B cell (primary cell): ENCODE data around the gene RGS6. TPM values are rescaled to one million over a fixed set of nuclear protein-coding genes. Genes with fewer than 3 reads are reported as not detected.

Experiments used
- ATAC-seq: fragments of 200-7000 bp; cut with Tn5 transposase; one replicate; pipeline ENCODE4 v1.10.0; 2021; ENCODE audit warnings: low read depth, mild to moderate bottlenecking, moderate number of reproducible peaks, moderate library complexity
- CTCF ChIA-PET: fragments of 350-600 bp; sonication (Branson Sonifier 250); formaldehyde crosslinking; loops from one replicate; lab custom pipeline; 2021; ENCODE audit warnings: antibody characterized with exemption, inconsistent platforms; lab: Charles Lee
- POLR2A ChIA-PET: fragments of 350-600 bp; sonication (Branson Sonifier 250); formaldehyde crosslinking; loops from one replicate; lab custom pipeline; 2021; ENCODE audit warnings: antibody characterized with exemption; lab: Charles Lee
- DNase-seq: peaks from one replicate; pipeline ENCODE4 v3.0.0; 2013
- H2AFZ ChIP-seq: 2 replicates; pipeline ENCODE4 v1.6.1; 2012; ENCODE audit warnings: mild to moderate bottlenecking, low read depth, low read length; ENCODE audit not compliant: insufficient read depth, poor library complexity, severe bottlenecking
- H3K27ac ChIP-seq, 2 donors: 1 replicate in 1 of 2; 2 replicates in 1 of 2; pipeline ENCODE4 v1.5.1; 2012 to 2013; ENCODE audit warnings: low read length in 2 of 2, mild to moderate bottlenecking in 2 of 2, moderate library complexity in 1 of 2
- H3K27me3 ChIP-seq, 4 experiments: fragments of 200-600 bp in 1 of 4; sonication (generic) in 1 of 4; replicated peaks in 1 of 4; 1 replicate in 2 of 4; 2 replicates in 2 of 4; pipeline versions ENCODE4 v1.6.1 to v1.7.0; 2013 to 2016; ENCODE audit warnings: low read length in 3 of 4, mild to moderate bottlenecking in 2 of 4, mixed read lengths in 1 of 4, moderate library complexity in 1 of 4; ENCODE audit not compliant: insufficient read depth in 4 of 4, control insufficient read depth in 3 of 4; ENCODE audit errors: control extremely low read depth in 1 of 4
- H3K36me3 ChIP-seq, 2 experiments: replicated peaks in 1 of 2; 1 replicate in 1 of 2; 2 replicates in 1 of 2; pipeline versions ENCODE4 v1.6.1 to v1.7.1; 2013; ENCODE audit warnings: low read length in 1 of 2; ENCODE audit not compliant: insufficient read depth in 2 of 2, control insufficient read depth in 1 of 2; ENCODE audit errors: control extremely low read depth in 1 of 2, extremely low read depth in 1 of 2
- H3K4me1 ChIP-seq, 2 donors: fragments of 200-600 bp in 1 of 2; sonication (generic) in 1 of 2; 1 replicate in 1 of 2; 2 replicates in 1 of 2; pipeline versions ENCODE4 v1.5.1 to v1.6.1; 2013 to 2017; ENCODE audit warnings: low read length in 2 of 2; ENCODE audit not compliant: control insufficient read depth in 2 of 2, insufficient read depth in 2 of 2
- H3K4me2 ChIP-seq: replicated peaks from 2 replicates; pipeline ENCODE3; 2012; ENCODE audit warnings: mild to moderate bottlenecking, low read depth, low read length; ENCODE audit not compliant: poor library complexity, severe bottlenecking
- H3K4me3 ChIP-seq, 5 experiments: fragments of 200-600 bp in 1 of 5; sonication (generic) in 1 of 5; 1 replicate in 3 of 5; 2 replicates in 2 of 5; pipeline versions ENCODE4 v1.5.1 to v1.7.0; 2011 to 2016; ENCODE audit warnings: low read length in 4 of 5, mild to moderate bottlenecking in 4 of 5, low read depth in 2 of 5, control low read depth in 1 of 5, moderate library complexity in 1 of 5; ENCODE audit not compliant: insufficient read depth in 1 of 5; ENCODE audit errors: control extremely low read depth in 1 of 5, extremely low read depth in 1 of 5
- H3K79me2 ChIP-seq: fragments of 200-600 bp; sonication (generic); one replicate; pipeline ENCODE4 v1.6.0; 2016; ENCODE audit warnings: low read length; ENCODE audit not compliant: control insufficient read depth, insufficient read depth
- H3K9ac ChIP-seq: fragments of 200-600 bp; sonication (generic); 2 replicates; pipeline ENCODE4 v1.6.1; 2017; ENCODE audit warnings: mild to moderate bottlenecking, low read length, moderate library complexity
- H3K9me3 ChIP-seq, 3 donors: one replicate each; pipeline versions ENCODE4 v1.6.1 to v1.7.1; 2013; ENCODE audit warnings: low read length in 2 of 3; ENCODE audit not compliant: control insufficient read depth in 2 of 3, insufficient read depth in 1 of 3; ENCODE audit errors: control extremely low read depth in 1 of 3
- H4K20me1 ChIP-seq: 2 replicates; pipeline ENCODE4 v1.6.0; 2012; ENCODE audit warnings: mild to moderate bottlenecking, low read length; ENCODE audit not compliant: insufficient read depth, control insufficient read depth, poor library complexity, severe bottlenecking
- H3K27ac Mint-ChIP-seq: one replicate; pipeline ENCODE4 v1.8.0; 2021; ENCODE audit warnings: mixed read lengths
- H3K27me3 Mint-ChIP-seq: one replicate; pipeline ENCODE4 v1.8.0; 2021; ENCODE audit warnings: mixed read lengths
- H3K4me1 Mint-ChIP-seq: one replicate; pipeline ENCODE4 v1.8.0; 2021; ENCODE audit warnings: mixed read lengths
- H3K4me3 Mint-ChIP-seq: one replicate; pipeline ENCODE4 v1.8.0; 2021; ENCODE audit warnings: mixed read lengths
- H3K9me3 Mint-ChIP-seq: one replicate; pipeline ENCODE4 v1.8.0; 2022; ENCODE audit warnings: mixed read lengths; ENCODE audit not compliant: insufficient read depth
- EZH2 ChIP-seq: IDR thresholded peaks from 2 replicates; pipeline ENCODE4 v1.6.1; 2012; ENCODE audit warnings: borderline replicate concordance, low read depth, mild to moderate bottlenecking, moderate library complexity, low read length; ENCODE audit not compliant: insufficient read depth, poor library complexity, severe bottlenecking
- WGBS: methylation state at CpG from one replicate; pipeline ENCODE4 v1.1.5; 2013; ENCODE audit warnings: missing lambda C conversion rate; ENCODE audit not compliant: insufficient coverage; 5-methylcytosine and 5-hydroxymethylcytosine counted together
- intact Hi-C: fragments of 100-400 bp; cut with micrococcal nuclease; formaldehyde crosslinking; loops from one replicate; pipeline ENCODE4 v1.10.0; 2022
- polyA plus RNA-seq: library from polyadenylated mRNA; depleted of rRNA; stranded (reverse); fragments of >200 nt; gene quantifications from 2 replicates; pipeline ENCODE4 v1.2.3, GENCODE V29; 2012
- total RNA-seq, 2 donors: library from RNA; stranded (reverse); fragments of 120-200 nt in 1 of 2; gene quantifications; 1 replicate in 1 of 2; 2 replicates in 1 of 2; pipeline versions ENCODE4 v1.2.3 to v1.2.4, GENCODE V29; 2013 to 2022
- TF ChIP-seq, protein P1 (sequence below): fragments of 200-600 bp; IDR thresholded peaks from one replicate; pipeline ENCODE4 v1.8.0; 2022; ENCODE audit warnings: antibody characterized with exemption, mild to moderate bottlenecking

Gene RGS6
- total and polyA plus RNA-seq, 2 donors (not counting 1 experiment from before 2014, with no cell fraction given): 0.07 TPM; not detected in 1

DNA sequence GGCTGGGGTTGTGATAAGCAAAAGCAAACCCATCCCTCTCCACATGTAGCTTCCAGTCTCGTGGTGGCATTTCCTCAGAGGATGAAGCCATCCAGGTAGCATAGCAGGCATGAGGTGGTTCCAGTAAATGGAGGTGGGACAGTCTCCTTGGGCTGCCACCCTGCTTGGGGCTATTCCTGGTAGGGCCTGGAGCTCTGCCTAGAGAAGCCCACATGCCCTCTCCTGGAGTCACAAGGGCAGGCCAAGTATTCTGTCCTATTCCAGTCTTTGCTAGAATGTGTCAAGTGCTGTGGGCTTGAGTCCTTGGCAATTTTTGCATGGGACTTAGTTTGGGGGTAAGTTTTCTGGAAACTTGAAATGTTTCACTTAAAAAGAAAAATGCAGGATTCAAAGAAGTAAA lies 491.7 kb downstream of the RGS6 start:
- ATAC-seq (no peak), DNase-seq (no peak)
- Histone ChIP-seq H3K4me1 (no peaks in the 10 kb centered on the region), H3K9ac (no peak overlapping the region), H3K4me3 (no peak overlapping the region), H3K9me3 (peaks cover 0 to 9% (median 8%) of the 10 kb centered on the region in 3 donors), H4K20me1 (no peaks in the 10 kb centered on the region), H3K4me2 (no peak overlapping the region), H3K27ac (no peak overlapping the region), H3K79me2 (no peaks in the 10 kb centered on the region), H2AFZ (no peak overlapping the region), H3K27me3 (peaks cover 0 to 10% (median 3%) of the 10 kb centered on the region in 4 experiments), H3K36me3 (no peaks in the 10 kb centered on the region)
- ChIA-PET POLR2A (no interaction called here), CTCF (interaction anchor here (1.2 kb wide), 1 partner anchor 16 kb away, joined by 6 read pairs; no protein-coding TSS in a partner anchor)
- no peaks in the 10 kb centered on the region for H3K4me1 Mint-ChIP-seq
- H3K9me3 Mint-ChIP-seq: peaks cover 7% of the 10 kb centered on the region
- intact Hi-C loops: no loop called here
- no peak overlapping the region for H3K4me3 Mint-ChIP-seq
- no peak overlapping the region for H3K27ac Mint-ChIP-seq
- H3K27me3 Mint-ChIP-seq: peaks cover 36% of the 10 kb centered on the region
- TF ChIP-seq, protein P1, sequence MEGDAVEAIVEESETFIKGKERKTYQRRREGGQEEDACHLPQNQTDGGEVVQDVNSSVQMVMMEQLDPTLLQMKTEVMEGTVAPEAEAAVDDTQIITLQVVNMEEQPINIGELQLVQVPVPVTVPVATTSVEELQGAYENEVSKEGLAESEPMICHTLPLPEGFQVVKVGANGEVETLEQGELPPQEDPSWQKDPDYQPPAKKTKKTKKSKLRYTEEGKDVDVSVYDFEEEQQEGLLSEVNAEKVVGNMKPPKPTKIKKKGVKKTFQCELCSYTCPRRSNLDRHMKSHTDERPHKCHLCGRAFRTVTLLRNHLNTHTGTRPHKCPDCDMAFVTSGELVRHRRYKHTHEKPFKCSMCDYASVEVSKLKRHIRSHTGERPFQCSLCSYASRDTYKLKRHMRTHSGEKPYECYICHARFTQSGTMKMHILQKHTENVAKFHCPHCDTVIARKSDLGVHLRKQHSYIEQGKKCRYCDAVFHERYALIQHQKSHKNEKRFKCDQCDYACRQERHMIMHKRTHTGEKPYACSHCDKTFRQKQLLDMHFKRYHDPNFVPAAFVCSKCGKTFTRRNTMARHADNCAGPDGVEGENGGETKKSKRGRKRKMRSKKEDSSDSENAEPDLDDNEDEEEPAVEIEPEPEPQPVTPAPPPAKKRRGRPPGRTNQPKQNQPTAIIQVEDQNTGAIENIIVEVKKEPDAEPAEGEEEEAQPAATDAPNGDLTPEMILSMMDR: no peak
- TF ChIP-seq EZH2: no peak
- WGBS: no CpG with 5 or more reads among the region's 1 CpG

- Histone ChIP-seq H4K20me1 (no peaks in the 10 kb centered on the region), H3K36me3 (no peaks in the 10 kb centered on the region), H3K4me1 (no peaks in the 10 kb centered on the region), H3K4me2 (no peak overlapping the region), H2AFZ (no peak overlapping the region), H3K79me2 (no peaks in the 10 kb centered on the region), H3K9ac (no peak overlapping the region), H3K27ac (no peak overlapping the region), H3K4me3 (no peak overlapping the region), H3K27me3 (peaks cover 0 to 11% (median 3%) of the 10 kb centered on the region in 4 experiments), H3K9me3 (peaks cover 0 to 8% (median 0%) of the 10 kb centered on the region in 3 donors)
- H3K9me3 Mint-ChIP-seq: peaks cover 11% of the 10 kb centered on the region
- no peak overlapping the region for H3K4me3 Mint-ChIP-seq
- ATAC-seq: no peak
- no peak for DNase-seq
- H3K4me1 Mint-ChIP-seq: no peaks in the 10 kb centered on the region
- 63% methylated on average over 1 of the region's 1 CpG for WGBS
- H3K27ac Mint-ChIP-seq: no peak overlapping the region
- CTCF ChIA-PET: no interaction called here
- no peak for TF ChIP-seq EZH2
- TF ChIP-seq, protein P1: no peak
- peaks cover 23% of the 10 kb centered on the region for H3K27me3 Mint-ChIP-seq
- POLR2A ChIA-PET: no interaction called here
- intact Hi-C loops: no loop called here
Observed at GRCh38 chr14:72430457-72430856, 498.2 kb downstream of the RGS6 start.
